Smooth muscle cell of the brain vasculature (primary cell): ENCODE measurements around the gene MAPK14.

Experiments
- DNase-seq: peaks from one replicate; pipeline ENCODE4 v3.0.0-alpha.2; 2012; ENCODE audit warnings: low read depth, low spot score

Gene MAPK14

DNA sequence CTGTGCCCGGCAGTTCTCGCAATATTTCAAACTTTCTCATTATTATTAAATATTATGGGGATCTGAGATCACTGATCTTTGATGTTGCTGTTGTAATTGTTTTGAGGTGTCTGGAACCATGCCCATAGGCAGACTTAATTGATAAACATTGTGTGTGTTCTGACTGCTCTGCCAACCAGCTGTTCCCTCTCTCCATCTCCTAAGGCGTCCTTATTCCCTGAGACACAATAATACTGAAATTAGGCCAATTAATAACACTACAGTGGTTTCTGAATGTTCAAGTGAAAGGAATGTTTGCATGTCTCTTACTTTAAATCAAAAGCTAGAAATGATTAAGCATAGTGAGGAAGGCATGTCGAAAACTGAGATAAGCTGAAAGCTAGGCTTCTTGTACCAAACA lies 7.6 kb downstream of the MAPK14 start:
- no peak for DNase-seq

DNA sequence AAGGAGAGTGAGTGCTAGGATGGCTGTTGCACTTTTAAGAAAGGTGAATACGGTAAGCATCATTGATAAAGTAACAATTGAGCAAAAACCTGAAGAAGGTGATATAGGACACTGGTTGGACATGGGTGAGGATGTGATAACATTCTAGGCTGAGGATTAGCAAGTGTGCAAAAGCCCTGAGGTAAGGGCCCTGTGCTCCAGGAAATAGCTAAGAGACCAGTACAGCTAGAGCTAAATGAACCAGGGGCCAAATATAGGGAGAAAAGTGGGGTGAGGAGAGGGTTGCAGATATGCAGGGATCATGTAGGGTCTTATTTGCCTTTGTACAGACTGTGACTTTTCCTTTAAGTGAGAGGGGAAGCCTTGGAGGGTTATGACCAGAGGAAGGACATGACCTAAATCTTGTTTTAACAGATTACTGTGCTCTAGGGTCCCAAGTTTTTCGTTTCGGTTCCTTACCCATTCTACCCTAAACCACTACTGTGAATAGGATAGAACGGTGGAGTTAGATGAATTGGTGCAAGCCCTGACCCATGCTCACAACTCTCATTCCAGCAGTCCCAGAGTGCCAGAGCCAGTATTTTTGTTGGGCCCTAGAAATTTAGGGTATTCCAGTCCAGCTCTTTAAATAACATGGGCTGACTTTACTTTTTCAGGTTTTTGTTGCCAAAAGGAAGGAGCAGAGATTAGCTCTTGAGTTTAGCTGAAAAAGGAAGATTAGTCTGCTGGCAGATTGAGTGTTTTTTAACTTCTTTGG lies 10.7 kb downstream of the MAPK14 start:
- DNase-seq, result no peak

DNA sequence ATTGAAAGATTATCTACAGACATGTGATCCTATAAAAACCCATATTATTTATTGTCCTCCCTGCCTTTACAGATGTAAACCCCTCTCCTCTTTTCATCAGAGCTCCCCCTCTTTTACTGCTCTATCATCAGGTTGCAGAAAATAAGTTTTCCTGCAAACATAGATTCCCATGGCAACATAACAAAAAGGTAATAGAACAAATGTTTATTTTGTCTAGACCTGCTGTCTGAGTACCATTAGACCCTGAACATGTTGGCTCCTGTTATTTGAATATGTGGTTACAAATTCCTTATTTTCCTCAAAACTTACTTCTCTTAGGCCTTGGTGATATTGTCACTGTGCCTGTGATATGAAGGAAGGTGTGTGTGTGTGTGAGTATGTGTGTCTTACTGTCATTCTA lies 11.5 kb downstream of the MAPK14 start:
- DNase-seq, result no peak

GRCh38 chr6:36040958-36041357 lies 13.3 kb downstream of the MAPK14 start:
- no peak for DNase-seq

DNA sequence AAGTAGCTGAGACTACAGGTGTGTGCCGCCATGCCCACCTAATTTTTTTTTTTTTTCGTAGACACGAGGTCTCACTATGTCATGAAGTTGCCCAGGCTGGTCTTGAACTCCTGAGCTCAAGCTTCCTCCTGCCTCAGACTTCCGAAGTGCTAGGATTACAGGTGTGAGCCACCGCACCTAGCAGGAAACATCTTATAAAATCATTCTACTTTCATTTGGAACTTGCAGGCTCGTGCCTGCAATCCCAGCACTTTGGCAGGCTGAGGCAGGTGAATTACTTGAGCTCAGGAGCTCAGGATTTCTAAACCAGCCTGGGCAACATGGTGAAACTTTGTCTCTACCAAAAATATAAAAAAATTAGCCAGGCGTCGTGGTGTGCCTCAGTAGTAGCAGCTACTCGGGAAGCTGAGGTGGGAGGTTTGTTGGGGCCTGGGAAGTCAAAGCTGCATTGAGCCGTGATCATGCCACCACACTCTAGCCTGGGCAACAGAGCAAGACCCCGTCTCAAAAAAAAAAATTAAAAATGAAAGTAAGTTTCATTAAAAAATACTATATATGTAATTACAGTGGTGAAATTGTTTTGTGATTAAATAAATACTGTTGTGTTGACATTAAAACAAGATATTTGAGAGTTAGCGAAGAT lies 15.1 kb downstream of the MAPK14 start:
- DNase-seq, result no peak

GRCh38 chr6:36049582-36049981 lies 22.0 kb downstream of the MAPK14 start:
- no peak for DNase-seq

GRCh38 chr6:36050305-36050704 lies 22.7 kb downstream of the MAPK14 start:
- no peak for DNase-seq

GRCh38 chr6:36050947-36051710 lies 23.5 kb downstream of the MAPK14 start:
- no peak for DNase-seq

- no peak for DNase-seq
These were observed 24.5 kb downstream of the MAPK14 start for GRCh38 chr6:36052097-36052496.

GRCh38 chr6:36053878-36054277 lies 26.3 kb downstream of the MAPK14 start:
- DNase-seq, result no peak

DNA sequence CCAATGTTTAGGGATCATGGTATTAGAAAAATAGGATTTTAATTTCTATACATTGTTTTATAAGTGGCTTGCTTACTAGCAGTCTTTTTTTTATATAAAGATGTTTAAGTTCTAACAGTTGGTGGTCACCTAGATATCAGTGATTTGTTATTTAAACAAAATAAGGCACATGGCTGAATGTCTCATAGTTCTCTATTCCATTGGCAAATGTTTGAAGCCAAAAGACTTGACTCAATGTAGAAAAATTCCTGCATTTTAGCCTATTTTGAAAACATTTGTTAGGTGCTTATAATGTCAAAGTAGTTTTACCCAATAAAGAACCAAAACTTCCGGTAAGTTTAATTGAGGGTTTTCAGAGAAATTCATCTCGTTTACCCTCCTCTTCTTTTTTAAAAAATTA lies 26.8 kb downstream of the MAPK14 start:
- no peak for DNase-seq

- no peak for DNase-seq
These were observed 27.3 kb downstream of the MAPK14 start for GRCh38 chr6:36054956-36055355.

GRCh38 chr6:36056178-36056577 lies 28.6 kb downstream of the MAPK14 start:
- DNase-seq, result no peak

- DNase-seq, result no peak
These were observed 33.6 kb downstream of the MAPK14 start for GRCh38 chr6:36061236-36061635.

DNA sequence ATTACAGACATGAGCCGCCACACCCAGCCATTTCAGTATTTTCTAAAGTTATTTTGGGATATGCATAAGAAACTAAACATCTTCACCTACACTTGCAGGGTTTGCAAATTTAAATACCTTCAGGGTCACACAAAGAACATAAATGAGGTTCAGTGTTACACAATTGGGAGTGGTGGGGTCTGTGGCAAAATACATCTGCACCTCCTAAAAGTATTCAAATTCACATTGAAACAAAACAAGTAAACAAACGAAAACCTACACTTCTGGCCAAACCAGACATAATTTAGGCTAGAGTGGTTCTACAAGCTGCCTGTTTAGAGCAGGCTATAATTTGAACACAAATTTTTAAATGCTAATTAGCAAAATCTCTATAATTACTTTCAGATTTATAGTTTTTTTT lies 34.6 kb downstream of the MAPK14 start:
- no peak for DNase-seq

DNA sequence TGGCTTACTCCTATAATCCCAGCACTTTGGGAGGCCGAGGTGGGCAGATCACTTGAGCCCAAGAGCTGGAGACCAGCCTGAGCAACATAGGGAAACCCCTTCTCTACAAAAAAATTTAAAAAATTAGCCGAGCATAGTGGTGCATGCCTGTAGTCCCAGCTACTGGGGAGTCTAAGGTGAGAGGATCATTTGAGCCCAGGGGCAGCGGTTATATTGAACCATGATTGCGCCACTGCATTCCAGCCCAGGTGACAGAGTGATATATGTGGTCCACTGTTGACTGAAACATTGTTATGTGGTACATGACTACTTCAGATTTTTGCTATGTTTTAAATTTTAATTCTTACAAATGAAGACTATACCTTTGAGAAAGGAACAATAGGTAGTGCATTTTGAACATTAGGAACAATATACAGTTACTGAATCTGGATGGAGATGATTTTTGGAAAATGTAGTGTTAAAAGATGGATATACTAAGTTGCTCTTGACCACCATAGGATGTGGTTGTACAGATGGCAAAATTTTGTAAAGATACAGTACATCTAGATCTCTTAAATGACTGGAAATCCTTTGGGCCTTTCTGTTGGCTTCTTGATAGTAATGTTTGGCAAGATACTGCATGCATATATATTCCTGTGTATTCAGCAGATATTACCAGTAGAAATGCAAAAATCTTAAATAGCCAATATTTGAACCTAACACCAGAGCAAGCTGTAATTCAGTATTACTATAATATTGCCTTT lies 35.9 kb downstream of the MAPK14 start:
- DNase-seq, result no peak

DNA sequence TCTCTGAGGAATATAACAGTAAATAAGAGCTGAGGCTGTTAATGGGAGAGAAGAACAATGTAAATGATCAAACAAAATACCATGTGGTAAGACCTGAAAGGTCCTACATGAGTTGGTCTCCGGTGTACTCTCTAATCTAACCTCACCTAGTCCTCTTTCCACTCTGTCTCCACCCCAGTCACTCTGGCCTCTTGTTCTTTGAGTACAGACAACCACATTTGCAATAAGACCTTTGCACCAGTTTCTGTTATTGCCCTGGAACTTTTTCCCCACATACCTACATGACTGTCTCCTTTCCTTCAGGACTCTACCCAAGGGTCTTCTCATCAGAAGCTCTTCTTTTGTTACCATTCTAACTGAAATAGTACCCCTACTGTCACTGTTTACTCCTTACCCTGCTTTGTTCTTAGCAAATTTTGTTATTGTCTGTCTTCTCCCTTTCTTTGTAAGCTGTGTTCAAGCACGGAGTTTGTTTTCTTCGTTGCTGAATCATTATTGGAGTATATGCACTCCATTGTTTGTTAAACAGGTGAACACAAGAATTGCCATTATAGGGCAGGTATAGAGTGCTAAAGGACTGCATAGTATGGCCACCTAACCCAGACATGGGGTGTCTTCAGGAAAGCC lies 37.3 kb downstream of the MAPK14 start:
- DNase-seq, result no peak

DNA sequence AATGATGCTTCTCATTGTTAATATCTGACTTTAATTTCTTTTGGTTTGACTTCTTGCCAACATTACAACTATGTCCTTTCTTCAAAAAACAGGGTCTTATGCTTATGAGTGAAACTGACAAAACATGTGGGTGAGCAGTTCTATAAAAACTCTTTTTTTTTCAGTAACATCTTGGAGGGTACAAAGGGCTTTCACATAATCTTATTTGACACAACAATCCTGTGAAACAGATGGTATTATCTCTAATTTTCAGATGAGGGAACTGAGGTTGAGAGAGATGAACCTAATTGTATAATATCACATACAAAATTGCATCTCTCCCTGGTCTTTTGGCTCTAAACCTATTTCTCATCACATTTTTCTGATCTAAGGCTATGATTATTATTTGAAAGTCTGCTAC lies 38.3 kb downstream of the MAPK14 start:
- DNase-seq, result no peak

DNA sequence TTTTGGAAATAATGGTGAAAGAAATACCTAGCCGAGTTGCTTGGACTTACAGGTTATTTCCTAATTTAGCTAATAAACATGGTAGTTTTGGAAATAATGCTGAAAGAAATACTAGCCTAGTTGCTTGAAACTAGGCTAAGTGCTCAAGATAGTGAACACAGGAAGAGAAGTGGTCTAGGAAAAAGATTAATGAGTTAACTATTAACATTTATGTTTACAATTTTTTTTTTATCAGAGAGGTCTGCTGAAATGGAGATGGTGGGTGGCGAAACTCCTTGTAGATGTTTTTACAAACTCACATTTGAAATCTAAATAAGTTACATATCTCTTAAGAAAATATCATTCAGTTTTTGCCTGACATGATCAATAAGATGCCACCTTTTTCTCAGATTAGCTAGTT lies 39.2 kb downstream of the MAPK14 start:
- DNase-seq, result no peak

GRCh38 chr6:36067374-36068011 lies 39.9 kb downstream of the MAPK14 start:
- no peak for DNase-seq

GRCh38 chr6:36068012-36068392 lies 40.4 kb downstream of the MAPK14 start:
- no peak for DNase-seq
